Nephron (organoid): ENCODE measurements around the gene ESD.
A peak's percentile ranks its signal among the peaks of the same experiment; 100 is the strongest.

Experiments used
- H3K27ac Mint-ChIP-seq, 3 experiments: 2 replicates each; pipeline ENCODE4 v1.8.0; 2020; ENCODE audit warnings: mixed read lengths in 3 of 3, mild to moderate bottlenecking in 2 of 3, moderate library complexity in 1 of 3
- H3K27me3 Mint-ChIP-seq: 2 replicates; pipeline ENCODE4 v1.8.0; 2021; ENCODE audit warnings: low read depth, mild to moderate bottlenecking, moderate library complexity, mixed read lengths
- H3K36me3 Mint-ChIP-seq: 2 replicates; pipeline ENCODE4 v1.8.0; 2020; ENCODE audit warnings: low read depth, mixed read lengths
- H3K4me1 Mint-ChIP-seq: 2 replicates; pipeline ENCODE4 v1.8.0; 2020; ENCODE audit warnings: mixed read lengths
- H3K4me3 Mint-ChIP-seq, 3 experiments: 2 replicates each; pipeline ENCODE4 v1.8.0; 2020; ENCODE audit warnings: mild to moderate bottlenecking in 3 of 3, mixed read lengths in 3 of 3, moderate library complexity in 2 of 3
- H3K9me3 Mint-ChIP-seq: 2 replicates; pipeline ENCODE4 v1.8.0; 2020; ENCODE audit warnings: mixed read lengths
- CTCF ChIP-seq, 3 experiments: fragments of 200-600 bp; sonication (generic); IDR thresholded peaks; one replicate each; pipeline ENCODE4 v1.5.0; 2021; ENCODE audit warnings: antibody characterized with exemption in 3 of 3; ENCODE audit not compliant: unreplicated experiment in 3 of 3

Gene ESD

GRCh38 chr13:46736541-46737310, 60.2 kb downstream of the ESD start:
- peaks cover 12% of the 10 kb centered on the region for H3K4me1 Mint-ChIP-seq

GRCh38 chr13:46735425-46735824, 61.5 kb downstream of the ESD start:
- H3K27ac Mint-ChIP-seq = no peak overlapping the region
- H3K9me3 Mint-ChIP-seq = no peaks in the 10 kb centered on the region
- peaks cover 12% of the 10 kb centered on the region for H3K4me1 Mint-ChIP-seq
- no peak overlapping the region for H3K4me3 Mint-ChIP-seq
- H3K36me3 Mint-ChIP-seq = peaks cover 30% of the 10 kb centered on the region
- no peaks in the 10 kb centered on the region for H3K27me3 Mint-ChIP-seq
- TF ChIP-seq CTCF (IDR thresholded peaks at IDR 0.05; ENCODE audit: unreplicated experiment in 3 of 3) = no peak

More at GRCh38 chr13:46736541-46737310, 60.2 kb downstream of the ESD start:
- Mint-ChIP-seq H3K27ac (peak overlapping the region in 2 of 3 experiments; percentile 14 to 31), H3K4me3 (no peak overlapping the region), H3K9me3 (no peaks in the 10 kb centered on the region), H3K36me3 (peaks cover 34% of the 10 kb centered on the region), H3K27me3 (no peaks in the 10 kb centered on the region)
- TF ChIP-seq CTCF (IDR thresholded peaks at IDR 0.05; ENCODE audit: unreplicated experiment in 3 of 3) = no peak

GRCh38 chr13:46731535-46731934, 65.4 kb downstream of the ESD start:
- peaks cover 62% of the 10 kb centered on the region for H3K36me3 Mint-ChIP-seq
- H3K27ac Mint-ChIP-seq = no peak overlapping the region
- no peak for TF ChIP-seq CTCF (IDR thresholded peaks at IDR 0.05; ENCODE audit: unreplicated experiment in 3 of 3)
- no peaks in the 10 kb centered on the region for H3K9me3 Mint-ChIP-seq
- H3K27me3 Mint-ChIP-seq = no peaks in the 10 kb centered on the region
- no peak overlapping the region for H3K4me3 Mint-ChIP-seq
- peaks cover 4% of the 10 kb centered on the region for H3K4me1 Mint-ChIP-seq

- no peak for TF ChIP-seq CTCF (IDR thresholded peaks at IDR 0.05; ENCODE audit: unreplicated experiment in 3 of 3)
- H3K27ac Mint-ChIP-seq = no peak overlapping the region
- peaks cover 78% of the 10 kb centered on the region for H3K36me3 Mint-ChIP-seq
Measured at GRCh38 chr13:46728777-46729176, 68.2 kb downstream of the ESD start.

GRCh38 chr13:46726347-46726746, 70.6 kb downstream of the ESD start:
- Mint-ChIP-seq H3K4me3 (no peak overlapping the region), H3K9me3 (no peaks in the 10 kb centered on the region), H3K36me3 (peaks cover 74% of the 10 kb centered on the region), H3K4me1 (peaks cover 5% of the 10 kb centered on the region), H3K27ac (no peak overlapping the region), H3K27me3 (no peaks in the 10 kb centered on the region)
- TF ChIP-seq CTCF (IDR thresholded peaks at IDR 0.05; ENCODE audit: unreplicated experiment in 3 of 3) = no peak

More at GRCh38 chr13:46728777-46729176, 68.2 kb downstream of the ESD start:
- H3K4me1 Mint-ChIP-seq = no peaks in the 10 kb centered on the region
- no peak overlapping the region for H3K4me3 Mint-ChIP-seq
- no peaks in the 10 kb centered on the region for H3K27me3 Mint-ChIP-seq
- no peaks in the 10 kb centered on the region for H3K9me3 Mint-ChIP-seq
